ENCODE data around the gene CACNA1C. TPM values are rescaled to one million over a fixed set of nuclear protein-coding genes. Genes with fewer than 3 reads are reported as not detected.

CACNA1C gene
- total and polyA plus RNA-seq, 2 donors (not counting 1 experiment from before 2014, with no cell fraction given) = 7.6 to 11.4 TPM

- Histone ChIP-seq H3K9ac (ENCODE audit: insufficient read depth, low read length) (no peak overlapping the region), H3K27ac (ENCODE audit: insufficient read depth, low read length) (no peak overlapping the region), H4K20me1 (ENCODE audit: control insufficient read depth, extremely low read depth, insufficient read depth, low read length) (no peaks in the 10 kb centered on the region), H3K36me3 (ENCODE audit: control insufficient read depth, insufficient read depth, low read length) (no peaks in the 10 kb centered on the region), H3K4me3 (replicated peaks in 1 of 4; ENCODE audit: control extremely low read depth in 1 of 4, insufficient read depth in 1 of 4, low read depth in 3 of 4, low read length in 4 of 4) (no peak overlapping the region), H3K9me3 (ENCODE audit: control insufficient read depth, insufficient read depth, low read depth, low read length) (no peaks in the 10 kb centered on the region), H2AFZ (ENCODE audit: low read length) (no peak overlapping the region), H3K79me2 (ENCODE audit: control insufficient read depth, insufficient read depth, low read length) (no peaks in the 10 kb centered on the region), H3K27me3 (ENCODE audit: control insufficient read depth, insufficient read depth, low read length) (peaks cover 15% of the 10 kb centered on the region), H3K4me2 (ENCODE audit: extremely low read depth, insufficient read depth, low read length) (no peak overlapping the region), H3K4me1 (ENCODE audit: control insufficient read depth, extremely low read depth, insufficient read depth, low read length) (no peaks in the 10 kb centered on the region)
- TF ChIP-seq CTCF (conservative IDR thresholded peaks at IDR 0.05 in 1 of 2, IDR thresholded peaks at IDR 0.05 in 1 of 2; ENCODE audit: low read depth in 1 of 2, low read length in 2 of 2) = no peak
- no peak for TF ChIP-seq EZH2 (IDR thresholded peaks at IDR 0.05; ENCODE audit: low read length, missing control alignments)
- no peak for DNase-seq (ENCODE audit: low read depth in 2 of 2)
Measured at GRCh38 chr12:2733493-2734355, 680.9 kb downstream of the CACNA1C start.

- Histone ChIP-seq H3K4me2 (ENCODE audit: extremely low read depth, insufficient read depth, low read length) (no peak overlapping the region), H3K9me3 (ENCODE audit: control insufficient read depth, insufficient read depth, low read depth, low read length) (no peaks in the 10 kb centered on the region), H3K79me2 (ENCODE audit: control insufficient read depth, insufficient read depth, low read length) (no peaks in the 10 kb centered on the region), H3K27ac (ENCODE audit: insufficient read depth, low read length) (no peak overlapping the region), H4K20me1 (ENCODE audit: control insufficient read depth, extremely low read depth, insufficient read depth, low read length) (peaks cover 4% of the 10 kb centered on the region), H3K4me3 (replicated peaks in 1 of 4; ENCODE audit: control extremely low read depth in 1 of 4, insufficient read depth in 1 of 4, low read depth in 3 of 4, low read length in 4 of 4) (no peak overlapping the region), H3K4me1 (ENCODE audit: control insufficient read depth, extremely low read depth, insufficient read depth, low read length) (no peaks in the 10 kb centered on the region), H3K9ac (ENCODE audit: insufficient read depth, low read length) (no peak overlapping the region), H3K36me3 (ENCODE audit: control insufficient read depth, insufficient read depth, low read length) (no peaks in the 10 kb centered on the region), H3K27me3 (ENCODE audit: control insufficient read depth, insufficient read depth, low read length) (peaks cover 15% of the 10 kb centered on the region), H2AFZ (ENCODE audit: low read length) (no peak overlapping the region)
- DNase-seq (ENCODE audit: low read depth in 2 of 2) = no peak
- TF ChIP-seq CTCF (conservative IDR thresholded peaks at IDR 0.05 in 1 of 2, IDR thresholded peaks at IDR 0.05 in 1 of 2; ENCODE audit: low read depth in 1 of 2, low read length in 2 of 2) (no peak), EZH2 (IDR thresholded peaks at IDR 0.05; ENCODE audit: low read length, missing control alignments) (no peak)
Measured at GRCh38 chr12:2735432-2735831, 682.6 kb downstream of the CACNA1C start.

GRCh38 chr12:2737656-2738241 lies 685.0 kb downstream of the CACNA1C start:
- no peak for TF ChIP-seq EZH2 (IDR thresholded peaks at IDR 0.05; ENCODE audit: low read length, missing control alignments)
- TF ChIP-seq CTCF (conservative IDR thresholded peaks at IDR 0.05 in 1 of 2, IDR thresholded peaks at IDR 0.05 in 1 of 2; ENCODE audit: low read depth in 1 of 2, low read length in 2 of 2) = no peak
- Histone ChIP-seq H3K36me3 (ENCODE audit: control insufficient read depth, insufficient read depth, low read length) (no peaks in the 10 kb centered on the region), H3K27ac (ENCODE audit: insufficient read depth, low read length) (no peak overlapping the region), H3K4me3 (replicated peaks in 1 of 4; ENCODE audit: control extremely low read depth in 1 of 4, insufficient read depth in 1 of 4, low read depth in 3 of 4, low read length in 4 of 4) (no peak overlapping the region), H2AFZ (ENCODE audit: low read length) (no peak overlapping the region), H3K9ac (ENCODE audit: insufficient read depth, low read length) (no peak overlapping the region), H3K9me3 (ENCODE audit: control insufficient read depth, insufficient read depth, low read depth, low read length) (no peaks in the 10 kb centered on the region), H3K79me2 (ENCODE audit: control insufficient read depth, insufficient read depth, low read length) (no peaks in the 10 kb centered on the region), H3K27me3 (ENCODE audit: control insufficient read depth, insufficient read depth, low read length) (peaks cover 15% of the 10 kb centered on the region), H3K4me1 (ENCODE audit: control insufficient read depth, extremely low read depth, insufficient read depth, low read length) (no peaks in the 10 kb centered on the region), H3K4me2 (ENCODE audit: extremely low read depth, insufficient read depth, low read length) (no peak overlapping the region), H4K20me1 (ENCODE audit: control insufficient read depth, extremely low read depth, insufficient read depth, low read length) (peaks cover 4% of the 10 kb centered on the region)
- DNase-seq (ENCODE audit: low read depth in 2 of 2) = no peak
